ENCODE measurements around the gene NAA80. TPM values are rescaled to one million over a fixed set of nuclear protein-coding genes. Genes with fewer than 3 reads are reported as not detected.

NAA80 gene
- total and polyA plus RNA-seq, 7 donors: 6.8 to 12.8 (median 8.6) TPM

GRCh38 chr3:50325497-50326181 lies 26.4 kb upstream of the NAA80 start:
- Histone ChIP-seq H3K9me3 (no peaks in the 10 kb centered on the region), H3K27me3 (ENCODE audit: insufficient read depth in 3 of 3, low read length in 2 of 3) (no peaks in the 10 kb centered on the region), H3K36me3 (ENCODE audit: insufficient read depth in 1 of 2, low read depth in 1 of 2) (peaks cover 0 to 40% of the 10 kb centered on the region in 2 donors), H3K4me3 (no peak overlapping the region), H3K27ac (no peak overlapping the region), H3K4me1 (peaks cover 31% of the 10 kb centered on the region)
- intact Hi-C loops (cut with DNase I): loop anchor here in 1 of 2 donors (5.0 kb wide), 1 partner anchor 63 kb away; no protein-coding TSS in a partner anchor
- WGBS, 3 donors: 82 to 89% (median 84%) methylated on average over 11 of the region's 11 CpGs
- peak; percentile 7 to 48 for DNase-seq
- ATAC-seq: no peak
- TF ChIP-seq CTCF (IDR thresholded peaks at IDR 0.05): no peak

GRCh38 chr3:50325113-50325480 lies 25.9 kb upstream of the NAA80 start:
- H3K36me3 ChIP-seq (ENCODE audit: insufficient read depth in 1 of 2, low read depth in 1 of 2): peaks cover 0 to 35% of the 10 kb centered on the region in 2 donors
- H3K27ac ChIP-seq: no peak overlapping the region
- intact Hi-C loops (cut with DNase I): loop anchor here in 1 of 2 donors (5.0 kb wide), 1 partner anchor 63 kb away; no protein-coding TSS in a partner anchor
- TF ChIP-seq CTCF (IDR thresholded peaks at IDR 0.05): no peak
- H3K4me3 ChIP-seq: no peak overlapping the region
- WGBS, 3 donors: 77 to 100% (median 85%) methylated on average over 2 of the region's 2 CpGs
- no peak for DNase-seq
- no peaks in the 10 kb centered on the region for H3K9me3 ChIP-seq
- no peak for ATAC-seq
- no peaks in the 10 kb centered on the region for H3K27me3 ChIP-seq (ENCODE audit: insufficient read depth in 3 of 3, low read length in 2 of 3)
- peaks cover 35% of the 10 kb centered on the region for H3K4me1 ChIP-seq

- TF ChIP-seq CTCF (IDR thresholded peaks at IDR 0.05): peak; percentile 85
- H3K27ac ChIP-seq: peak overlapping the region; percentile 93
- H3K4me1 ChIP-seq: peaks cover 40% of the 10 kb centered on the region
- ATAC-seq (peak in 1 of 4 donors; percentile 26), DNase-seq (peak; percentile 74 to 85)
- no peaks in the 10 kb centered on the region for H3K9me3 ChIP-seq
- H3K36me3 ChIP-seq (ENCODE audit: insufficient read depth in 1 of 2, low read depth in 1 of 2): peaks cover 0 to 33% of the 10 kb centered on the region in 2 donors
- intact Hi-C loops (cut with DNase I): loop anchor here in 1 of 2 donors (5.0 kb wide), 1 partner anchor 62 kb away; no protein-coding TSS in a partner anchor
- 29 to 47% (median 43%) methylated on average over 4 of the region's 4 CpGs for WGBS, 3 donors
- no peaks in the 10 kb centered on the region for H3K27me3 ChIP-seq (ENCODE audit: insufficient read depth in 3 of 3, low read length in 2 of 3)
- peak overlapping the region; percentile 28 for H3K4me3 ChIP-seq
Measured at GRCh38 chr3:50324351-50325112, 25.3 kb upstream of the NAA80 start.

- Histone ChIP-seq H3K27ac (peak overlapping the region; percentile 93), H3K27me3 (ENCODE audit: insufficient read depth in 3 of 3, low read length in 2 of 3) (no peaks in the 10 kb centered on the region), H3K4me3 (peak overlapping the region; percentile 90), H3K4me1 (peaks cover 45% of the 10 kb centered on the region), H3K36me3 (ENCODE audit: insufficient read depth in 1 of 2, low read depth in 1 of 2) (peaks cover 0 to 34% of the 10 kb centered on the region in 2 donors), H3K9me3 (no peaks in the 10 kb centered on the region)
- 56 to 59% (median 58%) methylated on average over 5 of the region's 5 CpGs for WGBS, 3 donors
- DNase-seq (peak; percentile 57 to 77), ATAC-seq (no peak)
- TF ChIP-seq CTCF (IDR thresholded peaks at IDR 0.05): no peak
- intact Hi-C loops (cut with DNase I): no loop called here
Measured at GRCh38 chr3:50323614-50324199, 24.5 kb upstream of the NAA80 start.

Data from psoas muscle (tissue), 8 donors.